Stomach smooth muscle (tissue), 2 donors: ENCODE results near the gene SPATA31D4.
"Not testable (repeated sequence)": the region's sequence is repeated elsewhere in the genome, so short reads cannot be mapped to it uniquely, and the experiment has no call there.

Source experiments
- H3K27ac ChIP-seq: one replicate; pipeline ENCODE4 v1.7.0; 2013; ENCODE audit warnings: mild to moderate bottlenecking, low read length, inconsistent platforms
- H3K27me3 ChIP-seq, 2 donors: one replicate each; pipeline ENCODE4 v1.7.0; 2013; ENCODE audit warnings: low read length in 2 of 2; ENCODE audit not compliant: insufficient read depth in 2 of 2, control insufficient read depth in 1 of 2
- H3K36me3 ChIP-seq, 2 donors: one replicate each; pipeline ENCODE4 v1.7.0; 2013; ENCODE audit warnings: low read length in 2 of 2; ENCODE audit not compliant: control insufficient read depth in 2 of 2, insufficient read depth in 2 of 2
- H3K4me1 ChIP-seq: one replicate; pipeline ENCODE4 v1.7.0; 2013; ENCODE audit warnings: low read length; ENCODE audit not compliant: control insufficient read depth, insufficient read depth
- H3K4me3 ChIP-seq, 2 donors: one replicate each; pipeline ENCODE4 v1.7.0; 2013; ENCODE audit warnings: low read length in 2 of 2
- H3K9ac ChIP-seq, 2 donors: one replicate each; pipeline ENCODE4 v1.7.0; 2013; ENCODE audit warnings: low read length in 2 of 2, mild to moderate bottlenecking in 1 of 2
- H3K9me3 ChIP-seq, 2 donors: one replicate each; pipeline ENCODE4 v1.7.0; 2013; ENCODE audit warnings: low read length in 2 of 2; ENCODE audit not compliant: control insufficient read depth in 2 of 2
- donor health status: healthy.
- donor health status: Pancreatic carcinoma.

Gene SPATA31D4

DNA sequence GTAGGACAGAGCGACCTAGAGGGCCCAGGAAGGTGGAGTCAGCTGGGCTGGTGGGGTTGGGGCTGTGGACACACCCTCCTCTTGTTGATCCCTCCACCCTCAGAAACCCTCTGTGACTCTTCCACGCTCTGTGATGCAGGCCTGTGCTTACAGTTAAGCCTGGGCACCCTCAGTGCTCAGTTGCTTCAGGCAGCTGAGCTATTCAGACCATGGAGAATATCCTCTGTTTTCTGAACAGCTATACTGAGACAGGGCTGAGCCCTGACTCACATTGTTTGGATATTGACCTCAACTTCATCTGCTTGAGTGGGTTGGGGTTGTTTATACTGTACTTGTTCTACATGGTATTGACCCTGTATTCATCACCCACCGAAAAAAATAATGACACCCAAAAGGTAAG, at the start of gene SPATA31D4:
SPATA31D4 (plus strand) TSS at position 124 of the 400 bp plus-strand sequence; CDS start at position 210, 86 bp downstream.
- H3K27me3 ChIP-seq, H3K9ac ChIP-seq, H3K27ac ChIP-seq, H3K4me3 ChIP-seq, H3K9me3 ChIP-seq, H3K4me1 ChIP-seq, H3K36me3 ChIP-seq: not testable (repeated sequence)

DNA sequence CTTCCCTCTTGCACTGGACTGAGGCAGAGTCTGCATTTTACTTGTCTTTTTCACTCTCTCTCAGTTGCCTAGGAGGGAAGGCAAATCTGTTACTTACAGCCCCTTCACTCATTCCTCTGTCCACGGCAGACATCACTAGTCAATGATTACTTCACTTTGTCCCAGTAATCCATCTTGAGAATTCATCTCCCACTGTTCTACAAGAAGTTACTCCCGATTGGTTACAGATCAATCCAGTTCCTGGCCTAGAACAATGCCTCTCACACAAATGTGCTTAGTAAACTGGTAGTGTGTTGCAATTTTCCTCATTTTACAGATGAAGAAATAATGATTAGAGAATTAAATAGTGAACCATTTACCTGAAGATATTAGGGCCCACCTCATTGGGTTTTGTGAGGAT, 49.7 kb upstream of the SPATA31D4 start:
- no peaks in the 10 kb centered on the region for H3K4me1 ChIP-seq
- H3K4me3 ChIP-seq = no peak overlapping the region
- no peaks in the 10 kb centered on the region for H3K36me3 ChIP-seq
- no peak overlapping the region for H3K9ac ChIP-seq
- H3K9me3 ChIP-seq = no peaks in the 10 kb centered on the region
- no peak overlapping the region for H3K27ac ChIP-seq
- no peaks in the 10 kb centered on the region for H3K27me3 ChIP-seq

DNA sequence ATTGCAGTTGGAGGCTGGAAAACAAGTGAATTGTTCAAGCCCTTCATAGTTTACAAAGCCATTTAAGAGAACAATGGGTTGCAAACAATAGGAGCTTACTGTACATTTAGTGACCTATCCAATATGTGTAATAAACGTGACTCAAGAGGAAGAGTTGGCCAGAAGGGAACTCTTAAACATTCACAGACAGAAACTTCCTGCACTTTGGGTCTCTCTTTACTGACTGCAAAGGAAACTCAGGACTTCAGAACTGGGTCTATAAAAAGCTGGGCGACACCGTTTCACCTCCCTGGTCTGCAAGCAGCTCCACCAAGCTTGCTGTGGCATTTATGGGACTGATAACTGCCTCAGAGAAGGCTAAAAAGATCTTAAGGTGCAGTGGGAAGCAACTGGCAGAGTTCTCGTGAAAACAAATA, 48.7 kb upstream of the SPATA31D4 start:
- Histone ChIP-seq H3K27ac (no peak overlapping the region), H3K36me3 (no peaks in the 10 kb centered on the region), H3K9ac (no peak overlapping the region), H3K27me3 (no peaks in the 10 kb centered on the region), H3K9me3 (no peaks in the 10 kb centered on the region), H3K4me3 (no peak overlapping the region), H3K4me1 (no peaks in the 10 kb centered on the region)

DNA sequence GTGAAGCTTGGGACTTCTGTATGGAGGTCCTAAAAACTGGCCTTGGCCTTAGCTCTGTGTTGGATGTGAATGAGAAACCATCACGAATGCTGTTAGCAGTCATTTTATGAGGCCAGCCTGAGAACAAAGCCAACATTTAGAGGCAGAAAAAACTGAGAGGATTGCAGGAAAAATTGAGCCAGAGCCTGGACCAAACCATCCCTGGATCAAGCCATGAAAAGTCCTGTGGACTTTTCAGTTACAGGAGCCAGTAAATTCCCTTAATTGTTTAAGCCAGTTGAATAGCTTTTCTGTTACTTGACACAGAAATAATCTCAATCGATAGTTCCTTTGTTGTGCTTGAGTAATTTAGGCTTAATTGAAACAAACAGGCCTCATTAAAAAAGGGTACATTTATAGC, 42.6 kb upstream of the SPATA31D4 start:
- Histone ChIP-seq H3K9ac (no peak overlapping the region), H3K27me3 (no peaks in the 10 kb centered on the region), H3K36me3 (no peaks in the 10 kb centered on the region), H3K9me3 (no peaks in the 10 kb centered on the region), H3K4me1 (no peaks in the 10 kb centered on the region), H3K27ac (no peak overlapping the region), H3K4me3 (no peak overlapping the region)

DNA sequence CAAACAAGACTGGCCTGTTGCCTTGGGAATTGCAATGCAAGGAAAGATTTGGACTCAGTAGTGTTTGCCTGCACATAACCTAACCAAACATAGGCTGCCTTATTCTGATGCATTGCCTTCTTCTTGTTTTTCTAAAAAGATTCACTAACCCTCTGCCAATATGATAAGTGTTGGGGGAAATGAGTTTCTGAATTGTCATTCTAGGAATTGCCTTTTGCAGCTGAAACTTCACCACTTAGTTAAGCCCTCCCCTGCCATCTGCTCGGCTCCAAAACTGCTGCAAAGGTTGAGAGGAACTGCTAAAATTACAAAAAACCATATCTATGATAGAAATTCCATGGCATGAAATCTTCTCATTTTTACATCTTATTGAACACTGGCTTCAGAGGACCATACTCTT, 41.6 kb upstream of the SPATA31D4 start:
- Histone ChIP-seq H3K9ac (no peak overlapping the region), H3K9me3 (no peaks in the 10 kb centered on the region), H3K27me3 (no peaks in the 10 kb centered on the region), H3K27ac (no peak overlapping the region), H3K36me3 (no peaks in the 10 kb centered on the region), H3K4me1 (no peaks in the 10 kb centered on the region), H3K4me3 (no peak overlapping the region)

DNA sequence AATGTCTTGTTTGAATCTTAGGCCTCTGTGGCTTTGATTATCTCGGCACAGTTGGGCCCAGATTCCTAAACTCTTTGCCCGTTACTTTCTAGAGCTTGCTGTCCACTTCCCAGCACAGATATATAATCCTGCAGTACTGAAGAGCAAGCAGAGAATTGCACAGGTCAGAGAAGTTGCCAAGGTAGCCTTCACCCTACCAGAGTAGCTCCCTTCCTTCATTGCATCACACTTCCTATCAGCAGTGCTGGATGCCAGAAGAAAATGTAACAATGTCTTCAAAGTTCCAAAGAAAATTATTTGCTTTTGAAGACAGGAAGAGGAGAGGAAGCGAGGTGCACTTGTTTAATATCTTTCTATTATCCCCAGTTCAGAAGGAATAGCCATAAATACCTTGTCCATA, 38.1 kb upstream of the SPATA31D4 start:
- H3K4me1 ChIP-seq = no peaks in the 10 kb centered on the region
- H3K27me3 ChIP-seq = no peaks in the 10 kb centered on the region
- H3K9ac ChIP-seq = no peak overlapping the region
- no peak overlapping the region for H3K4me3 ChIP-seq
- no peak overlapping the region for H3K27ac ChIP-seq
- H3K36me3 ChIP-seq = no peaks in the 10 kb centered on the region
- H3K9me3 ChIP-seq = no peaks in the 10 kb centered on the region

DNA sequence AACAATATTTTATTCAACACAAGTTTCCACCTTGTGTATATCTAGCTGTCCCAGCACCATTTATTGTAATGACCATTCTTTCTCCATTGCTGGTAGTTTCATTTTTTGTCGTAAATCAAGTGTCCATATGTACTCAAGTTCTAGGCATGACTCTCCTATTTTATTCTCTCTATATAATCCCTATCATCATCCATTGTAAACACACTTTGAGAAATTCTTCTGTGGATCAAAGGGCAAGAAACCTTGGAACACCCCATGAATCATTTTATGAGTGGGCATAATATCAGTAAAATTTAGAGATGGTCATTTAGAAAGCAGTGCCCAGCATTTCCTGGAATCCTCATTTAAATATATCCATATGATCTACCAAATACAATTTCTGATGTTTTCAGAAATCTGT, 35.8 kb upstream of the SPATA31D4 start:
- no peaks in the 10 kb centered on the region for H3K4me1 ChIP-seq
- H3K4me3 ChIP-seq = no peak overlapping the region
- H3K9me3 ChIP-seq = no peaks in the 10 kb centered on the region
- no peak overlapping the region for H3K9ac ChIP-seq
- no peak overlapping the region for H3K27ac ChIP-seq
- H3K27me3 ChIP-seq = no peaks in the 10 kb centered on the region
- no peaks in the 10 kb centered on the region for H3K36me3 ChIP-seq

DNA sequence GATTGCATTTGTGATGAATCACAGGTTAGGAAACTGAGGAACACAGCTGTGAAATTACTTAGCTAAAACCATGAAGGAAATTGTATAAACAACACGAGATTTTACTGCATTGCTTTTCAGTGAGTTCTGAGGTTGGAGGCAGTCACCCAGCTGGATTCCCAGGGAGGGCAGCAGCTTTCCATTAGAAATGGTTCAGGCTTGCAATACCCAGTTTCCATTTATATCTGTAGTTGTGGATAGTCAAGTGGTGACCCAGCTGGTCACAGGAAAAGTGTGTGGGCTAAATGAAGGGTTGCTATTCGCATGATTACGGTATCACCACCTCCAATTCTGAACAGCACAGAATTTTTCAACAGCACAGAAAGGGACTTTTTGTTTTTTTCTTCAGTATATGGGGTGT, 34.3 kb upstream of the SPATA31D4 start:
- Histone ChIP-seq H3K27me3 (no peaks in the 10 kb centered on the region), H3K4me3 (no peak overlapping the region), H3K4me1 (no peaks in the 10 kb centered on the region), H3K9ac (no peak overlapping the region), H3K36me3 (no peaks in the 10 kb centered on the region), H3K27ac (no peak overlapping the region), H3K9me3 (no peaks in the 10 kb centered on the region)

DNA sequence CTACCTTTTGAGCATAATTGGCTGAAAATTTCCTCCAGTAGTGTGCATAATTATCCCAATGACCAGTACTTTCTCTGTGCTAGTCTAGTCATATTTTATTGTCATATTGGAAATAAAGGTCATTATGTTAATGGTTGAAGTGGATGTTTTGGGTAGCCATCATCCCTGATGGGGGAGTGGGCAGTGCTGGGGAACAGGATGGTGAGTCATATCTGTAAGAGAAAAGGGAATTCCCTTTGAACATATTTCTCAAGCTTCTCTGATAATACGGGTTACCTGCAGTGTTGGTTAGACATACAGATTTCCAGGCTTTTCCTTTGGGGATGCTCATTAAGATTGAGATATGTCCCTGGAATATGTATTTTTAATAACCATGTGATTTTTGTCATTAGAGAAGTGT, 33.3 kb upstream of the SPATA31D4 start:
- Histone ChIP-seq H3K4me3 (no peak overlapping the region), H3K27ac (no peak overlapping the region), H3K4me1 (no peaks in the 10 kb centered on the region), H3K9me3 (no peaks in the 10 kb centered on the region), H3K36me3 (no peaks in the 10 kb centered on the region), H3K9ac (no peak overlapping the region), H3K27me3 (no peaks in the 10 kb centered on the region)

DNA sequence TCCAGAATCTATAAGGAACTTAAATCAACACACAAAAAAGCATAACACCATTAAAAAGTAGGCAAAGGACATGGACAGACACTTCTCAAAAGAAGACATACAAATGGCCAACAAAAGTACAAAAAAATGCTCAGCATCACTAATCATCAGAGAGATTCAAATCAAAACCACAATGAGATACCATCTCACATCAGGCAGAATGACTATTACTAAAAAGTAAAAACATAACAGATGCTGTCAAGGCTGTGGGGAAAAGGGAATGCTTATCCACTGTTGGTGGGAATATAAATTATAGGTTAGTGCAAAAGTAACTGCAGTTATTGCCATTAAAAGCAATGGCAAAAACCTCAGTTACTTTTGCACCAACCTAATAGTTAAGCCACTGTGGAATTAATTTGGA, 32.2 kb upstream of the SPATA31D4 start:
- H3K27me3 ChIP-seq = no peaks in the 10 kb centered on the region

DNA sequence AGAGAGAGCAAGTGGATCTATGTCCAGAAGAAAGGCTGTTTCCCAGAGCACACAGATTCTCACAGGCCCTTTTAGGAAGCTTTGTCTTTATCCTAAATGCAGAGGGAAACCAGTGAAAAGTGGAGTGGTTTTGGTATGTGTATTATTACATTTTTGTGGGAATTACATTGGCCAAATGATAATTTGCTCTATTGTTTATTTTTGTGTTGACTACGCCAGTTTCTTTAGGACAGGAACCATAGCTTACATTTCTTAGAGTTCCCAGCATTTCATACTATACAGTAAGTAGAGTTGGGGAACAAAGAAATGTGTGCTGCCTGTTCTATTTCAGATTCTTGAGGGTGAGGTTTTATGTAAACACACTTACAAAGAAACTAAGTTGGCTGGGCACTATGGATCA, 29.4 kb upstream of the SPATA31D4 start:
- Histone ChIP-seq H3K27ac (no peak overlapping the region), H3K27me3 (no peaks in the 10 kb centered on the region), H3K9ac (no peak overlapping the region), H3K36me3 (no peaks in the 10 kb centered on the region), H3K4me1 (no peaks in the 10 kb centered on the region), H3K4me3 (no peak overlapping the region), H3K9me3 (no peaks in the 10 kb centered on the region)

More for the DNA sequence above, 32.2 kb upstream of the SPATA31D4 start:
- H3K9ac ChIP-seq = no peak overlapping the region
- H3K36me3 ChIP-seq = no peaks in the 10 kb centered on the region
- H3K9me3 ChIP-seq = no peaks in the 10 kb centered on the region
- no peak overlapping the region for H3K27ac ChIP-seq
- H3K4me3 ChIP-seq = no peak overlapping the region
- no peaks in the 10 kb centered on the region for H3K4me1 ChIP-seq

DNA sequence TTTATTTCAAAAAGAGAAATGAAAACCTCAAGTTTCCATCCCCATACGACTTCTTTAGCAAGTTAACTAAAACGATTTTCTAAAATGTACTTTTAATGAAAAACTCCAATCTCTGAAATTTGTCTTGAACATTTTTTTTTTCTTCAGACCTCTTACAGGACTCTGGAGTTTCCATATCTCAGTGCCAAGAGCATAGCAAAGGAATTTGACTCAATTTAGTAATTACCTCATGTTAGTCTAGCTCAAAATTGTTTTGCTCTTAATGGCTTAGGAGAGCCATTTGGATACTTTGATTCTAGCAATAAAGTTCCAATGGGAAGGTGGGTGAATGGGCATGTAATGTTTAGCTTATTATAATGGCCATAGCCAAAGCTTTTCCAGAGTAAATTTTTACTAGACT, 26.0 kb upstream of the SPATA31D4 start:
- H3K36me3 ChIP-seq = no peaks in the 10 kb centered on the region
- H3K27me3 ChIP-seq = no peaks in the 10 kb centered on the region
- H3K4me3 ChIP-seq = no peak overlapping the region
- H3K4me1 ChIP-seq = no peaks in the 10 kb centered on the region
- H3K9me3 ChIP-seq = no peaks in the 10 kb centered on the region
- H3K9ac ChIP-seq = no peak overlapping the region
- no peak overlapping the region for H3K27ac ChIP-seq
